Measurements from ENCODE around the gene PKP2.
A peak's percentile ranks its signal among the peaks of the same experiment; 100 is the strongest.

Gene PKP2

GRCh38 chr12:32896432-32897280, at the start of gene PKP2:
TSS of gene PKP2 (minus strand) at chr12:32896777. CDS start at chr12:32896731, 46 bp downstream.
- H3K36me3 ChIP-seq (ENCODE audit: control insufficient read depth in 1 of 2, insufficient read depth in 2 of 2, low read length in 2 of 2): no peaks in the 10 kb centered on the region
- H3K27me3 ChIP-seq (ENCODE audit: control insufficient read depth in 1 of 2, insufficient read depth in 2 of 2, low read length in 2 of 2): peaks cover 4 to 8% of the 10 kb centered on the region in 2 donors
- H3K9me3 ChIP-seq (ENCODE audit: control insufficient read depth in 1 of 2, low read length in 2 of 2): no peaks in the 10 kb centered on the region
- H3K4me3 ChIP-seq (ENCODE audit: low read depth in 1 of 2, low read length in 2 of 2): peak within 1 kb of the TSS; percentile 90 to 95
- peak within 1 kb of the TSS; percentile 85 for H3K27ac ChIP-seq (ENCODE audit: low read depth, low read length)
- peak within 1 kb of the TSS; percentile 60 to 83 for H3K9ac ChIP-seq (ENCODE audit: low read depth in 1 of 2, low read length in 2 of 2)
- H3K4me1 ChIP-seq (ENCODE audit: control insufficient read depth in 1 of 2, insufficient read depth in 2 of 2, low read length in 2 of 2): peaks cover 38 to 40% of the 10 kb centered on the region in 2 donors

DNA sequence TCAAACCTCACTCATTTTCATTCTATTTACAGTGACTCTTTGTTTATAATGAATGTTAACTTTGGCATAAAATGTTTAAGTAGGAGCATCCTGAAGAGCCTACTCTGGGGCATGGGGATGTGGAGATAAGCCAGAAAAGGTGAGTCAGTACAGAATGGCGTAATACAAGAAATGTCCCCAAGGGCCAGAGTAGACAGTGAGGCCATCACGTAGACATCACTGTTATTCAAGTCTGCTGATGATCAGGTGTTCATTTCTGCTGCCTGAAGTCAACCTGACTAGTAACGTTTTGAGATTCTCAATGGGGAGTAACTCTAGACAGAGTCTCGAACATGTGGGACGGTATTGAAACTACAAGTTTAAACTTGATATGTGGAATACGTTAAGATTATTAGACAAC, 47.6 kb upstream of the PKP2 start:
- Histone ChIP-seq H3K9me3 (ENCODE audit: control insufficient read depth in 1 of 2, low read length in 2 of 2) (no peaks in the 10 kb centered on the region), H3K9ac (ENCODE audit: low read depth in 1 of 2, low read length in 2 of 2) (no peak overlapping the region), H3K4me1 (ENCODE audit: control insufficient read depth in 1 of 2, insufficient read depth in 2 of 2, low read length in 2 of 2) (no peaks in the 10 kb centered on the region), H3K27ac (ENCODE audit: low read depth, low read length) (no peak overlapping the region), H3K27me3 (ENCODE audit: control insufficient read depth in 1 of 2, insufficient read depth in 2 of 2, low read length in 2 of 2) (no peaks in the 10 kb centered on the region), H3K4me3 (ENCODE audit: low read depth in 1 of 2, low read length in 2 of 2) (no peak overlapping the region), H3K36me3 (ENCODE audit: control insufficient read depth in 1 of 2, insufficient read depth in 2 of 2, low read length in 2 of 2) (no peaks in the 10 kb centered on the region)

GRCh38 chr12:32939801-32940200, 43.2 kb upstream of the PKP2 start:
- Histone ChIP-seq H3K4me3 (ENCODE audit: low read depth in 1 of 2, low read length in 2 of 2) (no peak overlapping the region), H3K27me3 (ENCODE audit: control insufficient read depth in 1 of 2, insufficient read depth in 2 of 2, low read length in 2 of 2) (no peaks in the 10 kb centered on the region), H3K4me1 (ENCODE audit: control insufficient read depth in 1 of 2, insufficient read depth in 2 of 2, low read length in 2 of 2) (no peaks in the 10 kb centered on the region), H3K27ac (ENCODE audit: low read depth, low read length) (no peak overlapping the region), H3K36me3 (ENCODE audit: control insufficient read depth in 1 of 2, insufficient read depth in 2 of 2, low read length in 2 of 2) (no peaks in the 10 kb centered on the region), H3K9me3 (ENCODE audit: control insufficient read depth in 1 of 2, low read length in 2 of 2) (no peaks in the 10 kb centered on the region), H3K9ac (ENCODE audit: low read depth in 1 of 2, low read length in 2 of 2) (no peak overlapping the region)

DNA sequence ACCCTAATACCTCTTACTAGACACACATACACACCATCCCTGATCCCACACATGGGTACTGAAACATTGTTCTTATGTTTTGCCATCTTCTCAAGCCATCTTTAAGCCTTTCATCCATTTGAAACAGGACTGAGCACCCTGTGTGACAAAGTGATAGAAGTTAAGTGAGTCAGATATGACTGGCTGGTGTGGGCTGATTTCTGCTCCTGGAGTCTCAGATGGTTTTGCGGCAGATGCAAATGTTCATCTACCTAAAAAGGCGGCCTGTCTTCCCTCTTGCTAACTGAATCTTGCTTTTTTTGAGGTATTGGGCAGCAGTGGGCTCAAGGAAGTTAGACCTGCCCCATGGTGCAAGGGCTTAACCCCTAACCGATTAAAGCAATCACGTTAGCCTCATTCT, 30.4 kb upstream of the PKP2 start:
- Histone ChIP-seq H3K9me3 (ENCODE audit: control insufficient read depth in 1 of 2, low read length in 2 of 2) (no peaks in the 10 kb centered on the region), H3K4me1 (ENCODE audit: control insufficient read depth in 1 of 2, insufficient read depth in 2 of 2, low read length in 2 of 2) (no peaks in the 10 kb centered on the region), H3K27me3 (ENCODE audit: control insufficient read depth in 1 of 2, insufficient read depth in 2 of 2, low read length in 2 of 2) (no peaks in the 10 kb centered on the region), H3K9ac (ENCODE audit: low read depth in 1 of 2, low read length in 2 of 2) (no peak overlapping the region), H3K4me3 (ENCODE audit: low read depth in 1 of 2, low read length in 2 of 2) (no peak overlapping the region), H3K27ac (ENCODE audit: low read depth, low read length) (no peak overlapping the region), H3K36me3 (ENCODE audit: control insufficient read depth in 1 of 2, insufficient read depth in 2 of 2, low read length in 2 of 2) (no peaks in the 10 kb centered on the region)

GRCh38 chr12:32926356-32926755, 29.8 kb upstream of the PKP2 start:
- no peaks in the 10 kb centered on the region for H3K36me3 ChIP-seq (ENCODE audit: control insufficient read depth in 1 of 2, insufficient read depth in 2 of 2, low read length in 2 of 2)
- H3K27me3 ChIP-seq (ENCODE audit: control insufficient read depth in 1 of 2, insufficient read depth in 2 of 2, low read length in 2 of 2): no peaks in the 10 kb centered on the region
- no peaks in the 10 kb centered on the region for H3K9me3 ChIP-seq (ENCODE audit: control insufficient read depth in 1 of 2, low read length in 2 of 2)
- no peak overlapping the region for H3K27ac ChIP-seq (ENCODE audit: low read depth, low read length)
- no peak overlapping the region for H3K9ac ChIP-seq (ENCODE audit: low read depth in 1 of 2, low read length in 2 of 2)
- no peak overlapping the region for H3K4me3 ChIP-seq (ENCODE audit: low read depth in 1 of 2, low read length in 2 of 2)
- no peaks in the 10 kb centered on the region for H3K4me1 ChIP-seq (ENCODE audit: control insufficient read depth in 1 of 2, insufficient read depth in 2 of 2, low read length in 2 of 2)

GRCh38 chr12:32922546-32923297, 26.1 kb upstream of the PKP2 start:
- H3K27ac ChIP-seq (ENCODE audit: low read depth, low read length): no peak overlapping the region
- H3K9me3 ChIP-seq (ENCODE audit: control insufficient read depth in 1 of 2, low read length in 2 of 2): no peaks in the 10 kb centered on the region
- H3K4me1 ChIP-seq (ENCODE audit: control insufficient read depth in 1 of 2, insufficient read depth in 2 of 2, low read length in 2 of 2): peaks cover 0 to 5% of the 10 kb centered on the region in 2 donors
- no peak overlapping the region for H3K9ac ChIP-seq (ENCODE audit: low read depth in 1 of 2, low read length in 2 of 2)
- no peak overlapping the region for H3K4me3 ChIP-seq (ENCODE audit: low read depth in 1 of 2, low read length in 2 of 2)
- no peaks in the 10 kb centered on the region for H3K27me3 ChIP-seq (ENCODE audit: control insufficient read depth in 1 of 2, insufficient read depth in 2 of 2, low read length in 2 of 2)
- H3K36me3 ChIP-seq (ENCODE audit: control insufficient read depth in 1 of 2, insufficient read depth in 2 of 2, low read length in 2 of 2): no peaks in the 10 kb centered on the region

- Histone ChIP-seq H3K9me3 (ENCODE audit: control insufficient read depth in 1 of 2, low read length in 2 of 2) (no peaks in the 10 kb centered on the region), H3K4me1 (ENCODE audit: control insufficient read depth in 1 of 2, insufficient read depth in 2 of 2, low read length in 2 of 2) (peaks cover 0 to 5% of the 10 kb centered on the region in 2 donors), H3K9ac (ENCODE audit: low read depth in 1 of 2, low read length in 2 of 2) (no peak overlapping the region), H3K27ac (ENCODE audit: low read depth, low read length) (no peak overlapping the region), H3K36me3 (ENCODE audit: control insufficient read depth in 1 of 2, insufficient read depth in 2 of 2, low read length in 2 of 2) (no peaks in the 10 kb centered on the region), H3K4me3 (ENCODE audit: low read depth in 1 of 2, low read length in 2 of 2) (no peak overlapping the region), H3K27me3 (ENCODE audit: control insufficient read depth in 1 of 2, insufficient read depth in 2 of 2, low read length in 2 of 2) (no peaks in the 10 kb centered on the region)
Observed at GRCh38 chr12:32921397-32921796, 24.8 kb upstream of the PKP2 start.

DNA sequence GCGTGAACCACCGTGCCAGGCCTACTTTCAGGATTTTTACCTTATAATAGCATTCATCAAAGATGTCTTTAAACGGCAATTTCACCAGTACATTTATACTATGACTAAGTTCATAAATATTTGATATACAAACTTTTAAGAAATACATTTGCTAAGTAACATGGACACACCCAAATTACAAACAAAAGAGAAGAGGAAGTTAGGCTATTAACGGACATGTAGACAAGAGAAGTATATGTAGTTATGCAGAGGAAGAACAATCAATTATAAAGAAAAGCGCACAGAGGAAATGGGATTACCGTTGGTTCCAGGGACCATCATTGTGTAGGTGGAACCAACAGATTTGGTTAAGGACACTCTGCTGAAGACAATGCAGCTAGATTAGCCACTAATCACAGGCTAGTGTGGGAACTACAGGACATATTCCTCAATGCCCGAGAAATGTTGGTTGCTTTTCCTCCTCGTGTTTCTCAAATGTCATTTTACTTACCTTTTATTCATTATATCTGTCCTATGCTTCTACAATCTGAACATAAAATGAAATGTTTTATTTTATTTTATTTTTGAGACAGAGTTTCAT, 24.0 kb upstream of the PKP2 start:
- H3K27me3 ChIP-seq (ENCODE audit: control insufficient read depth in 1 of 2, insufficient read depth in 2 of 2, low read length in 2 of 2): no peaks in the 10 kb centered on the region
- no peaks in the 10 kb centered on the region for H3K36me3 ChIP-seq (ENCODE audit: control insufficient read depth in 1 of 2, insufficient read depth in 2 of 2, low read length in 2 of 2)
- H3K9ac ChIP-seq (ENCODE audit: low read depth in 1 of 2, low read length in 2 of 2): no peak overlapping the region
- no peak overlapping the region for H3K27ac ChIP-seq (ENCODE audit: low read depth, low read length)
- H3K9me3 ChIP-seq (ENCODE audit: control insufficient read depth in 1 of 2, low read length in 2 of 2): no peaks in the 10 kb centered on the region
- peaks cover 0 to 5% of the 10 kb centered on the region in 2 donors for H3K4me1 ChIP-seq (ENCODE audit: control insufficient read depth in 1 of 2, insufficient read depth in 2 of 2, low read length in 2 of 2)
- no peak overlapping the region for H3K4me3 ChIP-seq (ENCODE audit: low read depth in 1 of 2, low read length in 2 of 2)

- H3K9ac ChIP-seq (ENCODE audit: low read depth in 1 of 2, low read length in 2 of 2): no peak overlapping the region
- no peaks in the 10 kb centered on the region for H3K9me3 ChIP-seq (ENCODE audit: control insufficient read depth in 1 of 2, low read length in 2 of 2)
- no peaks in the 10 kb centered on the region for H3K27me3 ChIP-seq (ENCODE audit: control insufficient read depth in 1 of 2, insufficient read depth in 2 of 2, low read length in 2 of 2)
- H3K4me3 ChIP-seq (ENCODE audit: low read depth in 1 of 2, low read length in 2 of 2): no peak overlapping the region
- H3K36me3 ChIP-seq (ENCODE audit: control insufficient read depth in 1 of 2, insufficient read depth in 2 of 2, low read length in 2 of 2): no peaks in the 10 kb centered on the region
- no peak overlapping the region for H3K27ac ChIP-seq (ENCODE audit: low read depth, low read length)
- peaks cover 0 to 5% of the 10 kb centered on the region in 2 donors for H3K4me1 ChIP-seq (ENCODE audit: control insufficient read depth in 1 of 2, insufficient read depth in 2 of 2, low read length in 2 of 2)
Observed at GRCh38 chr12:32918890-32919801, 22.6 kb upstream of the PKP2 start.
